Activated naive CD4-positive, alpha-beta T cell treated with anti-CD3 and anti-CD28 coated beads, Interleukin-2, amount 50 U/mL, for 72 hours (primary cell): Measurements from ENCODE around the gene BMPR1B. TPM values are rescaled to one million over a fixed set of nuclear protein-coding genes. Genes with fewer than 3 reads are reported as not detected.
A peak's percentile ranks its signal among the peaks of the same experiment; 100 is the strongest.
"Not testable (repeated sequence)": the region's sequence is repeated elsewhere in the genome, so short reads cannot be mapped to it uniquely, and the experiment has no call there.

Source experiments
- ATAC-seq, 2 donors: fragments of 150-1000 bp; cut with Tn5 transposase; 2 replicates each; pipeline ENCODE4 v1.10.0; 2021; ENCODE audit warnings: mild to moderate bottlenecking in 2 of 2, moderate library complexity in 2 of 2
- DNase-seq, 2 donors: peaks; one replicate each; pipeline ENCODE4 v3.0.0; 2021 to 2022; ENCODE audit warnings: low spot score in 2 of 2
- H3K27ac Mint-ChIP-seq, 2 donors: one replicate each; pipeline ENCODE4 v1.8.0; 2022; ENCODE audit warnings: mild to moderate bottlenecking in 2 of 2, mixed read lengths in 2 of 2
- H3K36me3 Mint-ChIP-seq, 2 donors: one replicate each; pipeline ENCODE4 v1.8.0; 2022; ENCODE audit warnings: mixed read lengths in 2 of 2
- H3K9me3 Mint-ChIP-seq, 2 donors: one replicate each; pipeline ENCODE4 v1.8.0; 2022; ENCODE audit warnings: mixed read lengths in 2 of 2
- total RNA-seq, 2 donors: library from RNA; stranded (reverse); gene quantifications; one replicate each; pipeline ENCODE4 v1.2.3, GENCODE V29; 2022

BMPR1B gene
- total RNA-seq, 2 donors from 2014 or later, result not detected

- not testable (repeated sequence) for DNase-seq, ATAC-seq, H3K36me3 Mint-ChIP-seq, H3K27ac Mint-ChIP-seq
- H3K9me3 Mint-ChIP-seq, result peaks cover 5 to 11% of the 10 kb centered on the region in 2 donors
Observed at GRCh38 chr4:95134016-95134415, 376.3 kb downstream of the BMPR1B start.

GRCh38 chr4:95139424-95139823 is 381.7 kb downstream of the BMPR1B start:
- peaks cover 12 to 19% of the 10 kb centered on the region in 2 donors for H3K9me3 Mint-ChIP-seq
- ATAC-seq, DNase-seq, H3K27ac Mint-ChIP-seq: not testable (repeated sequence)
- H3K36me3 Mint-ChIP-seq, result peaks cover 7 to 19% of the 10 kb centered on the region in 2 donors

GRCh38 chr4:95141361-95141760 is 383.6 kb downstream of the BMPR1B start:
- ATAC-seq, result no peak
- peaks cover 12 to 19% of the 10 kb centered on the region in 2 donors for H3K9me3 Mint-ChIP-seq

GRCh38 chr4:95142932-95143331 is 385.2 kb downstream of the BMPR1B start:
- Mint-ChIP-seq H3K9me3 (peaks cover 8 to 14% of the 10 kb centered on the region in 2 donors), H3K36me3 (peaks cover 7 to 10% of the 10 kb centered on the region in 2 donors)

More at GRCh38 chr4:95141361-95141760, 383.6 kb downstream of the BMPR1B start:
- DNase-seq, result no peak
- peaks cover 7 to 19% of the 10 kb centered on the region in 2 donors for H3K36me3 Mint-ChIP-seq
- no peak overlapping the region for H3K27ac Mint-ChIP-seq

GRCh38 chr4:95151255-95151654 is 393.5 kb downstream of the BMPR1B start:
- no peaks in the 10 kb centered on the region for H3K36me3 Mint-ChIP-seq
- no peaks in the 10 kb centered on the region for H3K9me3 Mint-ChIP-seq
- ATAC-seq (no peak), DNase-seq (no peak)
- H3K27ac Mint-ChIP-seq, result no peak overlapping the region

More at GRCh38 chr4:95142932-95143331, 385.2 kb downstream of the BMPR1B start:
- no peak for ATAC-seq
- no peak for DNase-seq
- no peak overlapping the region for H3K27ac Mint-ChIP-seq

- Mint-ChIP-seq H3K9me3 (no peaks in the 10 kb centered on the region), H3K36me3 (no peaks in the 10 kb centered on the region), H3K27ac (no peak overlapping the region)
- no peak for DNase-seq
- no peak for ATAC-seq
Observed at GRCh38 chr4:95153182-95153581, 395.4 kb downstream of the BMPR1B start.

- Mint-ChIP-seq H3K9me3 (no peaks in the 10 kb centered on the region), H3K27ac (no peak overlapping the region), H3K36me3 (no peaks in the 10 kb centered on the region)
- ATAC-seq (peak in 1 of 2 donors; percentile 72), DNase-seq (no peak)
Observed at GRCh38 chr4:95155759-95156451, 398.1 kb downstream of the BMPR1B start.

- no peak for DNase-seq
- H3K36me3 Mint-ChIP-seq, result no peaks in the 10 kb centered on the region
- ATAC-seq, result peak in 1 of 2 donors; percentile 9
- H3K27ac Mint-ChIP-seq, result no peak overlapping the region
- H3K9me3 Mint-ChIP-seq, result no peaks in the 10 kb centered on the region
Observed at GRCh38 chr4:95156452-95156765, 398.7 kb downstream of the BMPR1B start.

- H3K27ac Mint-ChIP-seq, result no peak overlapping the region
- no peaks in the 10 kb centered on the region for H3K9me3 Mint-ChIP-seq
- no peak for DNase-seq
- ATAC-seq, result no peak
- no peaks in the 10 kb centered on the region for H3K36me3 Mint-ChIP-seq
Observed at GRCh38 chr4:95157596-95157995, 399.8 kb downstream of the BMPR1B start.

GRCh38 chr4:95158045-95158444 is 400.3 kb downstream of the BMPR1B start:
- ATAC-seq (no peak), DNase-seq (no peak)
- Mint-ChIP-seq H3K27ac (no peak overlapping the region), H3K36me3 (no peaks in the 10 kb centered on the region), H3K9me3 (no peaks in the 10 kb centered on the region)

GRCh38 chr4:95158626-95159025 is 400.9 kb downstream of the BMPR1B start:
- Mint-ChIP-seq H3K9me3 (no peaks in the 10 kb centered on the region), H3K36me3 (no peaks in the 10 kb centered on the region), H3K27ac (no peak overlapping the region)
- DNase-seq, result no peak
- ATAC-seq, result no peak

GRCh38 chr4:95159384-95159783 is 401.6 kb downstream of the BMPR1B start:
- H3K27ac Mint-ChIP-seq, result no peak overlapping the region
- no peaks in the 10 kb centered on the region for H3K9me3 Mint-ChIP-seq
- DNase-seq (no peak), ATAC-seq (no peak)
- H3K36me3 Mint-ChIP-seq, result no peaks in the 10 kb centered on the region

GRCh38 chr4:95161781-95162469 is 404.2 kb downstream of the BMPR1B start:
- Mint-ChIP-seq H3K9me3 (no peaks in the 10 kb centered on the region), H3K36me3 (no peaks in the 10 kb centered on the region), H3K27ac (no peak overlapping the region)
- no peak for ATAC-seq
- DNase-seq, result no peak

GRCh38 chr4:95162867-95163266 is 405.1 kb downstream of the BMPR1B start:
- ATAC-seq (no peak), DNase-seq (no peak)
- H3K27ac Mint-ChIP-seq, result no peak overlapping the region
- H3K9me3 Mint-ChIP-seq, result no peaks in the 10 kb centered on the region
- H3K36me3 Mint-ChIP-seq, result no peaks in the 10 kb centered on the region

GRCh38 chr4:95165926-95166524 is 408.3 kb downstream of the BMPR1B start:
- Mint-ChIP-seq H3K27ac (no peak overlapping the region), H3K9me3 (no peaks in the 10 kb centered on the region)

GRCh38 chr4:95167805-95168204 is 410.1 kb downstream of the BMPR1B start:
- ATAC-seq, result peak; percentile 49 to 52
- Mint-ChIP-seq H3K9me3 (no peaks in the 10 kb centered on the region), H3K36me3 (no peaks in the 10 kb centered on the region), H3K27ac (no peak overlapping the region)
- no peak for DNase-seq

More at GRCh38 chr4:95165926-95166524, 408.3 kb downstream of the BMPR1B start:
- no peaks in the 10 kb centered on the region for H3K36me3 Mint-ChIP-seq
- ATAC-seq (peak; percentile 70 to 74), DNase-seq (peak in 1 of 2 donors; percentile 16)

- Mint-ChIP-seq H3K27ac (no peak overlapping the region), H3K9me3 (peaks cover 0 to 4% of the 10 kb centered on the region in 2 donors), H3K36me3 (peaks cover 0 to 5% of the 10 kb centered on the region in 2 donors)
- DNase-seq (no peak), ATAC-seq (no peak)
Observed at GRCh38 chr4:95170176-95170575, 412.4 kb downstream of the BMPR1B start.
